22Rv1 (cell line): Measurements from ENCODE around the gene STK33.

Experiments used
- H3K27ac ChIP-seq: fragments of 450-650 bp; 2 replicates; pipeline ENCODE4 v1.5.1; 2017
- CTCF ChIP-seq: fragments of 450-650 bp; IDR thresholded peaks from 2 replicates; pipeline ENCODE4 v1.5.1; 2017; ENCODE audit warnings: mild to moderate bottlenecking
- ZFX ChIP-seq: fragments of 450-650 bp; IDR thresholded peaks from 2 replicates; pipeline ENCODE4 v1.6.1; 2017; ENCODE audit warnings: antibody characterized with exemption, borderline replicate concordance

STK33 gene

GRCh38 chr11:8359521-8359920, 234.5 kb downstream of the STK33 start:
- TF ChIP-seq ZFX (no peak), CTCF (no peak)
- no peak overlapping the region for H3K27ac ChIP-seq

GRCh38 chr11:8357891-8358566, 236.0 kb downstream of the STK33 start:
- H3K27ac ChIP-seq: no peak overlapping the region
- no peak for TF ChIP-seq CTCF
- TF ChIP-seq ZFX: no peak

- H3K27ac ChIP-seq: no peak overlapping the region
- no peak for TF ChIP-seq CTCF
- no peak for TF ChIP-seq ZFX
Measured at GRCh38 chr11:8357505-8357888, 236.5 kb downstream of the STK33 start.

GRCh38 chr11:8356721-8357504, 237.1 kb downstream of the STK33 start:
- TF ChIP-seq ZFX (no peak), CTCF (no peak)
- no peak overlapping the region for H3K27ac ChIP-seq

GRCh38 chr11:8356216-8356615, 237.8 kb downstream of the STK33 start:
- TF ChIP-seq ZFX (no peak), CTCF (no peak)
- H3K27ac ChIP-seq: no peak overlapping the region

GRCh38 chr11:8355416-8355742, 238.6 kb downstream of the STK33 start:
- H3K27ac ChIP-seq: no peak overlapping the region
- TF ChIP-seq ZFX (no peak), CTCF (no peak)
